Dedifferentiated amniotic fluid mesenchymal stem cell (primary cell): Measurements from ENCODE around the gene CD8B2.
A peak's percentile ranks its signal among the peaks of the same experiment; 100 is the strongest.
"Not testable (repeated sequence)": the region's sequence is repeated elsewhere in the genome, so short reads cannot be mapped to it uniquely, and the experiment has no call there.

ENCODE experiments used
- DNase-seq: peaks from one replicate; pipeline ENCODE4 v3.0.0-alpha.2; 2016; ENCODE audit errors: extremely low spot score

Gene CD8B2

GRCh38 chr2:106511934-106512333 is 24.8 kb downstream of the CD8B2 start:
- not testable (repeated sequence) for DNase-seq

- not testable (repeated sequence) for DNase-seq
Measured at GRCh38 chr2:106513391-106513790, 26.2 kb downstream of the CD8B2 start.

GRCh38 chr2:106514827-106515226 is 27.7 kb downstream of the CD8B2 start:
- not testable (repeated sequence) for DNase-seq

GRCh38 chr2:106516436-106516835 is 29.3 kb downstream of the CD8B2 start:
- no peak for DNase-seq

- DNase-seq, result no peak
Measured at GRCh38 chr2:106516864-106517263, 29.7 kb downstream of the CD8B2 start.

GRCh38 chr2:106517329-106517728 is 30.2 kb downstream of the CD8B2 start:
- DNase-seq, result no peak

GRCh38 chr2:106519767-106520166 is 32.6 kb downstream of the CD8B2 start:
- no peak for DNase-seq

GRCh38 chr2:106521016-106521415 is 33.9 kb downstream of the CD8B2 start:
- no peak for DNase-seq

- no peak for DNase-seq
Measured at GRCh38 chr2:106523976-106524665, 37.0 kb downstream of the CD8B2 start.

GRCh38 chr2:106530866-106531265 is 43.7 kb downstream of the CD8B2 start:
- DNase-seq, result no peak

GRCh38 chr2:106531676-106532214 is 44.6 kb downstream of the CD8B2 start:
- DNase-seq, result no peak

- DNase-seq, result no peak
Measured at GRCh38 chr2:106532236-106532635, 45.1 kb downstream of the CD8B2 start.

- no peak for DNase-seq
Measured at GRCh38 chr2:106534471-106534870, 47.3 kb downstream of the CD8B2 start.

GRCh38 chr2:106536490-106536889 is 49.3 kb downstream of the CD8B2 start:
- DNase-seq, result no peak

- DNase-seq, result no peak
Measured at GRCh38 chr2:106537047-106537446, 49.9 kb downstream of the CD8B2 start.

- DNase-seq, result no peak
Measured at GRCh38 chr2:106537791-106538191, 50.6 kb downstream of the CD8B2 start.

GRCh38 chr2:106540886-106541285 is 53.7 kb downstream of the CD8B2 start:
- no peak for DNase-seq

GRCh38 chr2:106541333-106541732 is 54.2 kb downstream of the CD8B2 start:
- DNase-seq, result no peak

GRCh38 chr2:106542746-106543359 is 55.7 kb downstream of the CD8B2 start:
- peak; percentile 28 for DNase-seq

- no peak for DNase-seq
Measured at GRCh38 chr2:106545007-106545406, 57.8 kb downstream of the CD8B2 start.

- no peak for DNase-seq
Measured at GRCh38 chr2:106546391-106546990, 59.3 kb downstream of the CD8B2 start.

GRCh38 chr2:106547164-106547903 is 60.2 kb downstream of the CD8B2 start:
- DNase-seq, result no peak
